GM19395 (cell line): Measurements from ENCODE around the gene DNAJC10.
"Not testable (repeated sequence)": the region's sequence is repeated elsewhere in the genome, so short reads cannot be mapped to it uniquely, and the experiment has no call there.

Experiments used
- ATAC-seq: cut with Tn5 transposase; IDR thresholded peaks from one replicate; pipeline ENCODE4 v1.9.1; 2021; ENCODE audit warnings: mild to moderate bottlenecking, moderate library complexity; ENCODE audit not compliant: unreplicated experiment

The DNAJC10 gene

GRCh38 chr2:182719116-182719515 is 3.1 kb downstream of the DNAJC10 start:
- not testable (repeated sequence) for ATAC-seq

- no peak for ATAC-seq
Observed at GRCh38 chr2:182724656-182725055, 8.6 kb downstream of the DNAJC10 start.

GRCh38 chr2:182726473-182726872 is 10.4 kb downstream of the DNAJC10 start:
- ATAC-seq, result no peak

- ATAC-seq, result no peak
Observed at GRCh38 chr2:182728014-182728413, 12.0 kb downstream of the DNAJC10 start.

GRCh38 chr2:182729710-182730339 is 13.8 kb downstream of the DNAJC10 start:
- no peak for ATAC-seq

- no peak for ATAC-seq
Observed at GRCh38 chr2:182730486-182730885, 14.4 kb downstream of the DNAJC10 start.

GRCh38 chr2:182732736-182733135 is 16.7 kb downstream of the DNAJC10 start:
- ATAC-seq, result no peak

GRCh38 chr2:182733572-182733971 is 17.5 kb downstream of the DNAJC10 start:
- ATAC-seq, result no peak

- not testable (repeated sequence) for ATAC-seq
Observed at GRCh38 chr2:182736856-182737255, 20.8 kb downstream of the DNAJC10 start.

- no peak for ATAC-seq
Observed at GRCh38 chr2:182740701-182741100, 24.6 kb downstream of the DNAJC10 start.

- no peak for ATAC-seq
Observed at GRCh38 chr2:182741620-182742019, 25.6 kb downstream of the DNAJC10 start.

GRCh38 chr2:182744490-182744889 is 28.4 kb downstream of the DNAJC10 start:
- ATAC-seq, result no peak

- ATAC-seq, result no peak
Observed at GRCh38 chr2:182745061-182745460, 29.0 kb downstream of the DNAJC10 start.

- not testable (repeated sequence) for ATAC-seq
Observed at GRCh38 chr2:182745894-182746293, 29.8 kb downstream of the DNAJC10 start.

- no peak for ATAC-seq
Observed at GRCh38 chr2:182754231-182754630, 38.2 kb downstream of the DNAJC10 start.

GRCh38 chr2:182758379-182758778 is 42.3 kb downstream of the DNAJC10 start:
- no peak for ATAC-seq

GRCh38 chr2:182761903-182762302 is 45.8 kb downstream of the DNAJC10 start:
- no peak for ATAC-seq

- no peak for ATAC-seq
Observed at GRCh38 chr2:182763311-182763912, 47.4 kb downstream of the DNAJC10 start.

- no peak for ATAC-seq
Observed at GRCh38 chr2:182766626-182767025, 50.6 kb downstream of the DNAJC10 start.

GRCh38 chr2:182767578-182767977 is 51.5 kb downstream of the DNAJC10 start:
- peak; percentile 70 for ATAC-seq

GRCh38 chr2:182768950-182769349 is 52.9 kb downstream of the DNAJC10 start:
- ATAC-seq, result not testable (repeated sequence)

GRCh38 chr2:182779323-182779722 is 63.3 kb downstream of the DNAJC10 start:
- no peak for ATAC-seq

- not testable (repeated sequence) for ATAC-seq
Observed at GRCh38 chr2:182781099-182781498, 65.0 kb downstream of the DNAJC10 start.
